A673 (cell line): Measurements from ENCODE around the gene RASSF4. TPM values are rescaled to one million over a fixed set of nuclear protein-coding genes. Genes with fewer than 3 reads are reported as not detected.

Experiments
- BruUV-seq: library from RNA; stranded (reverse); fragments of 400-500 nt; replicated peaks from 2 replicates; lab custom pipeline; 2021; lab: Mats Ljungman, UMichigan
- CTCF ChIA-PET: fragments of 300-600 bp; sonication (Branson Sonifier 250); formaldehyde crosslinking; loops from one replicate; lab custom pipeline; 2022; ENCODE audit warnings: antibody characterized with exemption; lab: Charles Lee
- POLR2A ChIA-PET: fragments of 300-600 bp; sonication (Branson Sonifier 250); formaldehyde crosslinking; loops from one replicate; lab custom pipeline; 2022; ENCODE audit warnings: antibody characterized with exemption; ENCODE audit not compliant: low non-redundant PET; lab: Charles Lee
- DNase-seq: peaks from one replicate; pipeline ENCODE4 v3.0.0-alpha.2; 2015; ENCODE audit warnings: low spot score
- H3K27ac ChIP-seq: fragments of 200-600 bp; sonication (generic); 2 replicates; pipeline ENCODE4 v1.5.1; 2016; ENCODE audit warnings: mixed run types, low read depth, mild to moderate bottlenecking, mixed read lengths, antibody characterized with exemption, low read length; ENCODE audit not compliant: poor library complexity, severe bottlenecking
- H3K27me3 ChIP-seq: fragments of 200-600 bp; sonication (generic); replicated peaks from 2 replicates; pipeline ENCODE4 v1.6.1; 2017; ENCODE audit warnings: mixed run types, low read depth, mild to moderate bottlenecking, mixed read lengths, antibody characterized with exemption, low read length; ENCODE audit not compliant: insufficient read depth, poor library complexity
- H3K36me3 ChIP-seq: fragments of 200-600 bp; sonication (generic); 2 replicates; pipeline ENCODE4 v1.6.1; 2016; ENCODE audit warnings: mixed run types, mild to moderate bottlenecking, mixed read lengths, antibody characterized with exemption, low read length; ENCODE audit not compliant: insufficient read depth, poor library complexity, severe bottlenecking
- H3K4me1 ChIP-seq: fragments of 200-600 bp; sonication (generic); 2 replicates; pipeline ENCODE4 v1.6.1; 2017; ENCODE audit warnings: mixed run types, mild to moderate bottlenecking, mixed read lengths, antibody characterized with exemption, low read length; ENCODE audit not compliant: insufficient read depth, poor library complexity, severe bottlenecking
- H3K4me3 ChIP-seq: fragments of 200-600 bp; sonication (generic); 2 replicates; pipeline ENCODE4 v1.5.1; 2016; ENCODE audit warnings: low read depth, mixed run types, mild to moderate bottlenecking, mixed read lengths, low read length; ENCODE audit not compliant: poor library complexity, severe bottlenecking
- H3K9me3 ChIP-seq: fragments of 200-600 bp; sonication (generic); 2 replicates; pipeline ENCODE4 v1.6.1; 2016; ENCODE audit warnings: mixed run types, low read depth, mild to moderate bottlenecking, mixed read lengths, antibody characterized with exemption, low read length; ENCODE audit not compliant: poor library complexity, severe bottlenecking
- CTCF ChIP-seq: fragments of 300-800, 200-600 bp; sonication (generic); conservative IDR thresholded peaks from 2 replicates; pipeline ENCODE4 v1.5.1; 2017; ENCODE audit warnings: low read depth, mild to moderate bottlenecking, antibody characterized with exemption, low read length, moderate library complexity, mixed read lengths
- EZH2 ChIP-seq: fragments of 200-600 bp; sonication (generic); IDR thresholded peaks from 2 replicates; pipeline ENCODE4 v1.6.1; 2017; ENCODE audit warnings: borderline replicate concordance, low read depth, mild to moderate bottlenecking, mixed read lengths, antibody characterized with exemption, low read length; ENCODE audit not compliant: poor library complexity, severe bottlenecking
- intact Hi-C: fragments of 100-400 bp; cut with micrococcal nuclease; formaldehyde crosslinking; loops from one replicate; pipeline ENCODE4 v1.10.0; 2022; ENCODE audit not compliant: unreplicated experiment
- total RNA-seq: library from RNA; stranded (reverse); gene quantifications from 2 replicates; pipeline ENCODE4 v1.2.3, GENCODE V29; 2021

The RASSF4 gene
- total RNA-seq, 1 experiment from 2014 or later = 0.71 TPM

- POLR2A ChIA-PET = no interaction called here
- TF ChIP-seq EZH2 (no peak), CTCF (peak; percentile 97)
- CTCF ChIA-PET = interaction anchor here (0.7 to 1.3 kb wide), 5 partner anchors 14 to 75 kb away, joined by 3 to 10 read pairs (median 3); partner anchors contain the start of gene DEPP1
- Histone ChIP-seq H3K36me3 (no peaks in the 10 kb centered on the region), H3K4me3 (no peak overlapping the region), H3K27ac (no peak overlapping the region), H3K4me1 (no peaks in the 10 kb centered on the region), H3K9me3 (no peaks in the 10 kb centered on the region), H3K27me3 (no peaks in the 10 kb centered on the region)
- intact Hi-C loops = loop anchor here (5.0 kb wide), 2 partner anchors 45 to 60 kb away; partner anchors contain the start of gene DEPP1
- DNase-seq = peak; percentile 79
- BruUV-seq = no TSS peak
Measured at GRCh38 chr10:44932517-44933450, 26.8 kb upstream of the RASSF4 start.

DNA sequence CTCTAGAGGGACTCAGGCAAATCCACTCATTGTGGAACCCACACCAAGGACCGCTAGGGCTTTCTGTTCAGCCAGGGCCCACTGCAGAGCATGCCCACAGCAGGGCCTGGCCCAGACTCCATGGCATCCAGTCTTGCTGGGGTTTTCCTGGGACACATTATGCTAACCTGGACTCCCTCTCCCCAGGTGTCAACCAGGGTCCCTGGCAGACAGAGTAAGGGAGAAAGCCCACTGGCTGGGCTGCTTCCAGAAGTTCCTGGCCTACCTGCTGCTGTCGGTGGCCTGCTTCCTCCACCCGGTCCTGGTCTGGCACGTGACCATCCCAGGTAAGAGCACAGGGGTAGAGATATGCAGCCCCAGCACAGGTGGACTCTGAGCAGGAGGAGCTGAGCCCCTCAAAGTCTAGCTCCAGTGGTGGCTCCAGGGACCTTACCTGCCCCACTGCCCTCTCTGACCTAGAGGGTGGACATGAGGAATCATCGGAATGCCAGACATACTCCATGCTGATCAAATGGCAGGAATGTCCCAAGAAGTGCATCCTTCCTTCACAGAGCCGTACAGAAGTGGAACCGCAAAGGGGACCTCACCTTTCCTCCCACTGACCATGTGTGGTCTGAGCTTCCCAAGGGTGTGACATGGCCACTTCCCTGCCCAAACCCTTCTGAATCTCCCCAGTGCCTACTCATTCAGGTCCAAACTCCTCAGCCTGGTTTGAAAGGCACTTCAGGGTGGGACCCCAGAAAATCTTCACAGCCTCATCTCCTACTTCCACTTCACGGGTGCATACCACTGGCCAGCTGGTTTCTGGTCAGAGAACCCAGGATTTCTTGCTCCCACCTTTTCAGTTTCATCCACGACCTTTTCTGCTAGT lies 25.9 kb upstream of the RASSF4 start:
- DNase-seq = no peak
- CTCF ChIA-PET = interaction anchor here (0.7 to 1.3 kb wide), 5 partner anchors 14 to 74 kb away, joined by 3 to 10 read pairs (median 3); partner anchors contain the start of gene DEPP1
- Histone ChIP-seq H3K4me3 (no peak overlapping the region), H3K4me1 (no peaks in the 10 kb centered on the region), H3K9me3 (no peaks in the 10 kb centered on the region), H3K27me3 (no peaks in the 10 kb centered on the region), H3K27ac (no peak overlapping the region), H3K36me3 (no peaks in the 10 kb centered on the region)
- POLR2A ChIA-PET = no interaction called here
- intact Hi-C loops = loop anchor here (5.0 kb wide), 2 partner anchors 44 to 59 kb away; partner anchors contain the start of gene DEPP1
- no TSS peak for BruUV-seq
- TF ChIP-seq EZH2 = no peak
- TF ChIP-seq CTCF = no peak

- no peak overlapping the region for H3K27ac ChIP-seq
- TF ChIP-seq EZH2 (no peak), CTCF (no peak)
- POLR2A ChIA-PET = no interaction called here
Measured at GRCh38 chr10:44934416-44935200, 25.0 kb upstream of the RASSF4 start.

More at GRCh38 chr10:44934416-44935200, 25.0 kb upstream of the RASSF4 start:
- DNase-seq = no peak
- H3K27me3 ChIP-seq = no peaks in the 10 kb centered on the region
- H3K4me1 ChIP-seq = no peaks in the 10 kb centered on the region
- H3K4me3 ChIP-seq = no peak overlapping the region
- no TSS peak for BruUV-seq
- H3K36me3 ChIP-seq = no peaks in the 10 kb centered on the region
- intact Hi-C loops = loop anchor here (5.0 kb wide), 2 partner anchors 43 to 58 kb away; partner anchors contain the start of gene DEPP1
- H3K9me3 ChIP-seq = no peaks in the 10 kb centered on the region
- CTCF ChIA-PET = no interaction called here
